GM13977 (cell line): ENCODE measurements around the gene CRYL1.
A peak's percentile ranks its signal among the peaks of the same experiment; 100 is the strongest.

Experiments
- DNase-seq: peaks from one replicate; pipeline ENCODE4 v3.0.0; 2012; ENCODE audit warnings: low spot score
- CTCF ChIP-seq: IDR thresholded peaks from 2 replicates; pipeline ENCODE4 v1.5.1; 2012; ENCODE audit warnings: mild to moderate bottlenecking, control low read depth; ENCODE audit not compliant: insufficient read depth; ENCODE audit errors: extremely low read depth, missing control alignments
- in situ Hi-C: fragments of 300-500 bp; cut with MboI; formaldehyde crosslinking; loops from one replicate; pipeline ENCODE4 v1.12.0; 2022; ENCODE audit warnings: low sequenced_read_pairs, low pct_unique_long_range_greater_than_20kb, mixed read lengths, inconsistent platforms; ENCODE audit not compliant: unreplicated experiment

Gene CRYL1

GRCh38 chr13:20489185-20489820, 36.4 kb downstream of the CRYL1 start:
- peak; percentile 70 for TF ChIP-seq CTCF
- DNase-seq: peak; percentile 57
- in situ Hi-C loops: loop anchor here (10.0 kb wide), 1 partner anchor 305 kb away; no protein-coding TSS in a partner anchor

DNA sequence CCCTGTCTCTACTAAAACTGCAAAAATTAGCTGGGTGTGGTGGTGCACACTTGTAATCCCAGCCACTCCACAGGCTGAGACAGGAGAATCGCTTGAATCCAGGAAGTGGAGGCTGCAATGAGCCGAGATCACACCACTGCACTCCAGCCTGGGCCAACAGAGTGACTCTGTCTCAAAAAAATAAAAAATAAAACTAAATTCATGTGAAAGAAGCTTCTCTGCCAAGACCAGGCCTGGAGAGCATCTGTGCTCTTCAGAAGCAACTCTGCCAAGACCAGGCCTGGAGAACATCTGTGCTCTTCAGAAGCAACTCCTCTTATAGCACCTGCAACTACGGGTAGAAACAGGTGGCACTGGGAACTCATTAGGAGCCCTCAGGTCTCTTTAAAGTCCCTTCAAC, 37.7 kb downstream of the CRYL1 start:
- no peak for TF ChIP-seq CTCF
- no peak for DNase-seq
- in situ Hi-C loops: loop anchor here (10.0 kb wide), 1 partner anchor 303 kb away; no protein-coding TSS in a partner anchor

GRCh38 chr13:20482787-20483186, 42.9 kb downstream of the CRYL1 start:
- in situ Hi-C loops: loop anchor here (10.0 kb wide), 1 partner anchor 298 kb away; no protein-coding TSS in a partner anchor
- no peak for TF ChIP-seq CTCF
- no peak for DNase-seq

DNA sequence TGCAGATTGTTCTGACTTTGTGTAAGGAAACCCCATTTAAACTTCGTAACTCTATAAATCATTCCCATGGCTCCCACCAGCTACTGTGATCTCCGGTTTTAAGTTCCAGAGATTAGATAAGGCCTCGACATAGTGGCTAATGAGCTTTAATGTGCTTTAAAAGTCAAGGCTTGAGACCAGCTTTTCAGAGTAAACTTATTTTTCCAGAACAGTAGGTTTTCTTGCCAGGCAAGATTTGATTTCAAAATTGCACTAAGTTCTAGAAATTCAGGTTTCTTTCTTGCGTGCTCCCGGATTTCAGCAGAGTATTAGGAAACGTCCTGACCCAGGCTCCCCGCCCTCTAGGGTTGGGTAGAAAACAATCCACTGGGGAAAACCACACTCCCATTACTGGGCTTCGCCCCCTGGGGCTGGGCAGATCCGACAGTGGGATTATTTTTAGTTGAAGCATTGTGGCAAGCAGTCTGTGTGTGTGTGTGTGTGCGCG, 43.3 kb downstream of the CRYL1 start:
- TF ChIP-seq CTCF: no peak
- in situ Hi-C loops: loop anchor here (10.0 kb wide), 1 partner anchor 298 kb away; no protein-coding TSS in a partner anchor
- no peak for DNase-seq

DNA sequence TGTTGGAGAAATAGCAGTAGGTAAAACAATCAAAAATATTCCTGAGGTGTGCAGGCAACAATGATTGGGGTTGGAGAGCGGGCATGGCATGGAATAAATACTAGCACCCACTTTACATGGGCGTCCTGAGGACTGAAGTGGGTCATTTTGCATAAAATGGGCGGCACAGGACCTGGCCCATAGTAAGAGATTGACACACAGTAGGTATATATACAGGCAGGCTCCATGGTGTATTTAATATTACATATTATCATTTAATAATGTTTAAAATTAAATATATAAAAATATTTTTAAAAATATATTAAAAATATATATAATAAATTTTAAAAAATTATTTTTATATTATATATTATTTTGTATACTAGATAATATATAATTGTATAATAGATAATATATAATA, 48.3 kb downstream of the CRYL1 start:
- no peak for TF ChIP-seq CTCF
- in situ Hi-C loops: no loop called here
- DNase-seq: no peak

- peak; percentile 77 for DNase-seq
- in situ Hi-C loops: no loop called here
- TF ChIP-seq CTCF: no peak
Observed at GRCh38 chr13:20475927-20476691, 49.5 kb downstream of the CRYL1 start.
